Stimulated activated CD8-positive, alpha-beta memory T cell treated with anti-CD3 and anti-CD28 coated beads, Interleukin-4, amount 100 ng/mL, for 4 hours (primary cell): ENCODE measurements around the gene CPNE2.
"Not testable (repeated sequence)": the region's sequence is repeated elsewhere in the genome, so short reads cannot be mapped to it uniquely, and the experiment has no call there.

ENCODE experiments used
- DNase-seq, 2 donors: peaks; one replicate each; pipeline ENCODE4 v3.0.0-alpha.2; 2020; ENCODE audit warnings: low read depth in 2 of 2, low spot score in 1 of 2

The CPNE2 gene

DNA sequence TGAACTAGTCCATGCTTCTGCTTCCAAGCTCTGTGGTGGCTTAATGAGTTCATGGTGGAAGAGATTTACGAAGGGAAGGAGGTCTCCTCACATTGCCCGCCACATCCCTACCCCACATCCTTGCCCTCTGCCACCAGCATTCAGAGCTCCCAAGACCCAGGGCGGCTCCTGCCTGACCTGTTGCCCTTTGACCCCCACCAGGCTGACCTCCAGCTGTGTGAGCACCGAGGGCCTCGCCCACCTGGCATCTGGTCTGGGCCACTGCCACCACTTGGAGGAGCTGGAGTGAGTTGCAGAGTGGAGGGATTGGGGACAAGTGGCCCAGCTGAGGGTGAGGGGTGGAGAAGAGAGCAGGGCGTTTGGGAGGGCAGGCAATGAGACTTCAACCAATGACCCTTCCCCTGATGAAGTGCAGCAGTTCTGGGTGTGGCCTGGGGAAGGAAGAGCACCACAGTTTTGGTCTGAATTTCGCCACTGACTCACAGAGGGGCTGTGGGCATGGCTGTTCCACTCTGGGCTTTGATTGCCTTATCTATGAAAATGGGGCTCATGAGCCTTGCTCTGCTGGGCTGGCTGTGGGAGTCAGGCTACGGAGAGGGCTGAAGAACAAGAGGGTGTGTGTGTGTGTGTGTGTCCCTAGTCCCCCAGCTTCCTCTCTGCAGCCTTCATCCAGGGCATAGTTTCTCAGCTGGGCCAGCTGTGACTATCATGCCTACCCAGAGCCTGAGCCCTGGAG, 22.6 kb upstream of the CPNE2 start:
- no peak for DNase-seq

DNA sequence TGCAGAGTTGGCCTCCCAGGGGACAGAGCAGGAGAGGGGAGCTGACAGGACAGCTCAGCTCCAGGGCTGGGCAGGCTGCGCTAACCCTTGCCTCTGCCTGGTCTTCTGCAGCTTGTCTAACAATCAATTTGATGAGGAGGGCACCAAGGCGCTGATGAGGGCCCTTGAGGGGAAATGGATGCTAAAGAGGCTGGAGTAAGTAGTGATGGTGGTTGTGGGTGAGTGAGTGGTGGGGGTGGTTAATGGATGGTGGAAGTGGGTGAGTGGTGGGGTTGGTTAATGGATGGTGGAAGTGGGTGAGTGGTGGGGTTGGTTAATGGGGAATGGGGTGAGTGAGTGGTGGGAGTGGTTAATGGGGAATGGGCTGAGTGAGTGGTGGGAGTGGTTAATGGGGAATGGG, 22.0 kb upstream of the CPNE2 start:
- no peak for DNase-seq

DNA sequence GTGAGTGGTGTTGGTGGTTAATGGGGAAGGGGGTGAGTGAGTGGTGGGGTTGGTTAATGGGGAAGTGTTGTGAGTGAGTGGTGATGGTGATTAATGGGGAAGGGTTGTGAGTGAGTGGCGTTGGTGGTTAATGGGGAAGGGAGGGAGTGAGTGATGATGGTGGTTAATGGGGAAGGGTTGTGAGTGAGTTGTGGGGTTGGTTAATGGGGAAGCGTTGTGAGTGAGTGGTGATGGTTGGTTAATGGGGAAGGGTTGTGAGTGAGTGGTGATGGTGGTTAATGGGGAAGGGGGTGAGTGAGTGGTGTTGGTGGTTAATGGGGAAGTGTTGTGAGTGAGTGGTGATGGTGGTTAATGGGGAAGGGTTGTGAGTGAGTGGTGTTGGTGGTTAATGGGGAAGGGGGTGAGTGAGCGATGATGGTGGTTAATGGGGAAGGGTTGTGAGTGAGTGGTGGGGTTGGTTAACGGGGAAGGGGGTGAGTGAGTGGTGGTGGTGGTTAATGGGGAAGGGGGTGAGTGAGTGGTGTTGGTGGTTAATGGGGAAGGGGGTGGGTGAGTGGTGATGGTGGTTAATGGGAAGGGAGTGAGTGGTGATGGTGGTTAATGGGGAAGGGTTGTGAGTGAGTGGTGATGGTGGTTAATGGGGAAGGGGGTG, 21.2 kb upstream of the CPNE2 start:
- not testable (repeated sequence) for DNase-seq

DNA sequence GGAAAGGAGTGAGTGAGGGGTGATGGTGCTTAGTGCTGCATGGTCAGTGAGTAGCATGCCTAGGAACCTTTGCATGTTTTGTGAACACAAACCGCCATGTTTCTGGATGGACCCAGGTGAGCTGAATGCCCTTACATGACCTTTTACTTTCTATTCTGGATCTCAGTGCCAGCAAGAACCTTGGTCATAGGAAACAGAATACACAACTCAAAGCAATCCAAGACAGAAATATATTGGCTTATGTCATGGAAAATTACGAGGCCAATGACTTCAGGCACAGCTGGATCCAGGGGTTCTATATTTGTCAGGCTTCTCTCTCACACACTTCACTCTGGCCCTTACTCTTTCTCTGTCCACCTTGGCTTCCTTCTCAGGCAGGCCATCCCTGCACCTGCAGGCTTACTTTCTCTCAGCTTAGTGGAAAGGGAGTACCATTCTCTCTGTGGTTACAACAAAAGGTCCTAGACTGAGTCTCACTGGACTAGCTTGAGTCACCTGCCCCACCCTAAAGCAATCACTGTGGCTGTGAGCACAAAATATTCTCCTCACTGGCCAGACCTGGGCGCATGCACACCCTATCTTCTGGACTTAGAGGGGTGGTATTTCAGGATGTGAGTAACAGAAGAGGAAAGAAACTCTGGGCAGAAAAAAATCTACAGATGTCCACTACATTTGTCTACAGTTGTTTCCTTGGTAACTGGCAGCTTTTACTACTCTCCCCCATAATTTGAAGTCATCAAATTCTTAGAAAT, 20.4 kb upstream of the CPNE2 start:
- no peak for DNase-seq

DNA sequence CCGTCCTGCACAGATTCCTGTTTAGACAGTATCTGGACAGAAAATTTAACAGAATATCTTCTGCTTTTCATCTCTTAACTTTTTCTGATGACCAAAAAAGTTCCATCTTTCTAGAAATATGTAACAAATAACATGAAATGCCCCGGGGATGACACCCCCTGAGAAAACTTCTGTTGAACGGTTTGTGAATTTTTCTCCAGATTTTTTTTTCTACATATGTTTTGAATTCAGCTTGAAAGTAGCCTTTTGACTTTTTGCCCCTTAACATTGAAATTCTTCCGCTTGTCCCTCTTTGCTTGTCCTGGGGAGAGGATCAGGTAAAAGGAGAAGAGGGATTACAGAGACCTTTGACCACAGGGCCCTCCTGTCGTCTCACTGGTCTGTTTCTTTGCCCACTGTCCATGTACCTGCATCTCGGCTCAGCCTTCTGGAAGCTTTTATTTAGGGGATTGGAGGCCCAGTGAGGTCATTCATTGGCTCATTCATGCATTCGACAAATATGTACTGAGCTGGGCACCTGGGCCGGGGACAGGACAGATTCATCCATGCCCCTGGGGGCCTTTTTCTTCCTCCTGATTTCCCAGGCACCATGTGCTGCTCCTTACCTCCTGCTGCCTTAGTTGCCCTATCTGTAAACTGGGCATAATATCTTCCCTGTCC, 19.6 kb upstream of the CPNE2 start:
- no peak for DNase-seq

DNA sequence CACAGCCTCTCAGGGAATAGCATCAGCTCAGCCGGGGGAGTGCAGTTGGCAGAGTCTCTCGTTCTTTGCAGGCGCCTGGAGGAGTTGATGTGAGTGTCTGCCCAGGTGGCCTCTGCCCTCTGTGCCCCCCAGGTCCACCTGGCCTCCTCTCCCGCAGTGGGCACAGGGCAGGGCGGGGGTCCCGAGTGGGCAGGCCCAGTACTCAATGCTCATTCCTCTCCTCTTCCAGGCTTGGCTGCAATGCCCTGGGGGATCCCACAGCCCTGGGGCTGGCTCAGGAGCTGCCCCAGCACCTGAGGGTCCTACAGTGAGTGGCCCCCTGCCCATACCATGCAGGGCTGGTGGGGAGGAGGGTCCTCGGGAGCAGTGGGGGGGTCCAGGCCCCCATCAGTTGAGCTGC, 14.7 kb upstream of the CPNE2 start:
- DNase-seq: no peak

DNA sequence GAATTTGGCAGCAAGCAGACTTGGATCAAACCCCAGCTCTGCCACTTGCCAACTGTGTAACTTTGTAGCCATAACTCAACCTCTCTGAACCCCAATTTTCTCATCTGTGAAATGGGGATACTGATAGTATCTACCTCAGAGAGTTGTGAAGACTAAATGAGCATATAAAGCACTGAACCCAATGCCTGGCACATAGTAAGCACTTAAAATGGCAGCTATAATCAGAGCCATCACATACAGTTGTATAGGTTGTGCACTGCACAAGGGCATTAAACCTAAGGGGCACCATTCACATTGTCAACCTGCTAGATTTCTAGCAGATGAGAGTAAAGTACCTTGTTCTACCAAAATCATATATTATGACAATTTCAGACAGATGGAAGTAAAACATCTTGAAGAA, 10.6 kb upstream of the CPNE2 start:
- no peak for DNase-seq

DNA sequence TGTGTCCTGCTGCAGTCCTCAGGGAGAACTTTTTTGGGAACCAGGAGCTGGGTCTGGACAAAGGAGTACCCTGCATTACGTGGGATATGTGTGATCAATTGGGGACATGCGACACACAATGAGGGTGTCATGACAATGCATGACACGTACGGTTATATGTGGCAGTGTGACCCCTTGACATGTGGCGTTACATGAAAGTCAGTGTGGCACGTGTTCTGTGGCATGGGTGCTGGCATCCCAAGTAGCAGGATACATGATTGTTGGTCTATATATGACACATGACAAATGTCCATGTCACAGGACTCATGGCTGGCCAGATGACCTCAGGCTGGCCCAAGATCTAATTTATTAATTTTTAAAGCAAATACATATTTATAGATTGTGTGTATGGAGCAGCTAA, 9.7 kb upstream of the CPNE2 start:
- no peak for DNase-seq

DNA sequence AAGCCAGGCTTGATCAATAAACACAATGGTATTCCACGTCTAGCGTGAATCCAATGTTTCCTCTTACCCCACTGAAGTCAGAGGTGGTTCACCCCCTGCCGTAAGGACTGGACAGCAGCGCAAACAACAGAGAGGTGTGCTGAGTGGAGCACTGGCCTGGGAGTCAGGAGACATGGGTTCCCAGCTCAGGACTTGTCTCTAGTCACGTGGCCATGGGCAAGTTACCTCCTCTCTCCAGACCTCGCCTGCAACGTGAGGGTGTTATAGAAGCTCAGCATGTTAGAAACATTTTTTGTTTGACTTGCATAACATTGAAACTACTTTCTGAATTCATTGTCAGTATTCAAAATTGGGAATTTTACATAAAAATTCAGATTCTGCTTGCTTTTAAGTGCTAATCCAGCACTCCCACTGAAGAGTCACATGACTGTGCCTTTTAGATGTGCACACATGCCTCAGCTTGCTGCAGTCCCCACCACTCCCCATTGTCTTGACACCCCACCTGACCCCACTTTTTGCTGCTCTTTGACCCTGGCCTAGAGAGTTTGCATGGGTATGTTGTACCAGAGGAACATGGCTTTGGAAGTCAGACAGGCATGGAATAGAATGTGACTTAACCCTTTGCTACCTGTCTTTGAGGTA, 8.8 kb upstream of the CPNE2 start:
- no peak for DNase-seq

DNA sequence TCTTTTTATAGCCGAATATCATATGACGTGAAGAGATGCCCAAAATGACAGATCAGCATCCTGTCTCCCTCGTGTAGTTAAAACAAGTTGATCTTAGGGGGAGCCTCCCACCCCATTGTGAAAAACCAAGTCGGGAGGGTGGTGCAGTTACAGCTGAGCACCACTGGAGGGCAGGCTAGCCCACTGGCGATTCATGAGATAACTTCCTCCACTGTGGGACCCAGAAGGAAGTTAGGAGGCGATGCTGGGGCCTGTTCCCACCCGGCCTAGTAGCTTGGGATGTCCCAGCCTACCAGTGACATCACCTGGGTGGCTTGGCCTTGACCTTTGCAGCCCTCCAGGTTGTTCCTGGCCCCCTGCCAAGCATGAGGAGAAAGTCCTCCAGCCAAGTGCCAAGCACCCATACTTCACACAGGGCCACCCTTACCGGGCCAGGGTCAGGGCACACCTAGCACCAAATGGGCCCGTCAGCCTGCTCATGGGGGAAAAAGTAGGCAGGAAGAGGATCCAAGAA, 8.1 kb upstream of the CPNE2 start:
- peak; percentile 40 to 43 for DNase-seq

DNA sequence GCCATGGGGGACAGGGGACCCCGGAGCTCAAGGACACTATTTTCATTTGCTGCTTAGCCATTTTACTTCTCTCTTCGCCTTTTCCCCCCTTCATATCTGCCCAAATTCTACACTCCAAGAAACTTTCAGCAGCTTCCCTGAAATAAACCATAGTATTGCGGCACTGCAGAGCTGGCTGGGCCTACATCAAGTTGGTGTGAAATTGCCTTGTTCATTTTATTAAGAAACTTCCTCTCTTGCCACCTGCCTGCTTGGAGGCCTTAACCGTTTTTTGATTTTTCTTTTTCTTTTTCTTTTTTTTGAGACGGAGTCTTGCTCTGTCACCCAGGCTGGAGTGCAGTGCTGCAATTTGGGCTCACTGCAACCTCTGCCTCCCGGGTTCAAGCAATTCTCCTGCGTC, 7.4 kb upstream of the CPNE2 start:
- DNase-seq: no peak

DNA sequence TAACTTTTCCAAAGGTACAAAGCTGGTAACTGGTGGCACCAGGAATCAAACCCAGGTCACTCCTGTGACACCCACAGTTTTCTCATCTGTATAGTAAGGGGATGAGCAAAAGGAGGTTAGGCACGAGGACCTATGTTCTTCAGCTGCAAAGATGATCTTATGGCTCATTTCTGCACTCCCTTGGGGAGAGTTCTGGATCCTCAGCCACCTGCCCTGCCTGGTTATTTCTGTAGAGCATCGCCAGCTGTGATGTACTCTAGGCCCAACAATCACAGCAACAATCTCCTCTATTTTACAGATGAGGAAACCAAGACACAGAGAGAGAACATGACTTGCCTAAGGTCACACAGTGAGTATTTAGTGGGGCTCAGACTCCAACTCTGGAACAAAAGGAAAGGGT, 5.4 kb upstream of the CPNE2 start:
- DNase-seq: no peak

DNA sequence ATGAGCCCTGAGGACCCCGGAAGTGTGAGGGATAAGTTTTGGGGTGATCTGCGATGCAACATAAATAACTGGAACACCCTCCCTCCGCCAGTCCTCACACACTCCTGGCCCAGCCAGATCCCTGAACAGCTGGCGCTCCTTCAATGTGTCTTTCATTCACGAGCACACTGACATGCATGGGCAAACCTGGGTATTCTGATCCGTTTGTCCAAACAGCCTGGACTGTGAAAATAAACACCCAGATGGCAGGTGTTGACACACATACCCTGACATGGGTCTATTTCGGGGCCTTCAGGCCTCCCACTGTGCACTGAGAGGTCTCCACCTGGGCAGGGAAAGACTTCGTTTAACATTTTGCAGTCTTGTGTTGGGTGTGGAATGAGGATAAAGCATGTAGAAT, 3.0 kb upstream of the CPNE2 start:
- no peak for DNase-seq

DNA sequence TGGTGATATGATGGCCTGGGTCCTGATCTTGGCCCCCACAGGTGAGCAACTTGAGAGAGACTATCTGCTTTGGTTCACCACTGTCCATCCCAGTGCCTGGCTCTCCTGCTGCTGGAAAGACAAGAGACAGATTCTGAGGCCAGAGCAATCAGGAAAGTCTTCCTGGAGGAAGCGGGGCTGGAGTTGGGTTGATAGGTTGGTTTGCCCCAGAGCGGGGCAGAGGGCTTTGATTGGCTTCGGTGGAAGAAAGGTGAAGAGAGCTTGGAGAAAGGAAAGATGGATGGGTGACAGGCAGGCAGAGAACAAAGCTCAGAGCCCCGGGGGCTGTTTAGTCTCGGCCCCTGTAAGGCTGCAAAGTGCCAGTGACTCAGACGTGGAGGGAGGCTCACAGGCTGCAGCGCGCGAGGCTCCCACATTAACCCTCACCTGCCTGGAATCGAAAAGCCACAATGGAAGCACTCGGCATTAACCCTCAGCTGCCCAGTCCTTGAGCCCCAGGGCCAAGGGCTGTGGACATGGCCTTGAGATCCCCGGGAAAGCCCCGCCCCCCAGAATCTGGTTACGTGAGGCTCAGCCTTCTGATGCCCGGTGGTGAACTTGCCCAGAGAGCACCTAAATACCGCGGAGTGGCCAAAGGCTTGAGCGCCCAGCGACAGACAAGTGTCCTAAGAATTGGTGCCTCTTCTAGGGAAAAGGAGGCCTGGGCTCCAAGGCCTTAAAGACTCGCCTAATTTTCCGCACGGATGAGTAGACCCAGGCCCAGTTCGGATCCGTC, 996 bp upstream of the CPNE2 start:
- no peak for DNase-seq

DNA sequence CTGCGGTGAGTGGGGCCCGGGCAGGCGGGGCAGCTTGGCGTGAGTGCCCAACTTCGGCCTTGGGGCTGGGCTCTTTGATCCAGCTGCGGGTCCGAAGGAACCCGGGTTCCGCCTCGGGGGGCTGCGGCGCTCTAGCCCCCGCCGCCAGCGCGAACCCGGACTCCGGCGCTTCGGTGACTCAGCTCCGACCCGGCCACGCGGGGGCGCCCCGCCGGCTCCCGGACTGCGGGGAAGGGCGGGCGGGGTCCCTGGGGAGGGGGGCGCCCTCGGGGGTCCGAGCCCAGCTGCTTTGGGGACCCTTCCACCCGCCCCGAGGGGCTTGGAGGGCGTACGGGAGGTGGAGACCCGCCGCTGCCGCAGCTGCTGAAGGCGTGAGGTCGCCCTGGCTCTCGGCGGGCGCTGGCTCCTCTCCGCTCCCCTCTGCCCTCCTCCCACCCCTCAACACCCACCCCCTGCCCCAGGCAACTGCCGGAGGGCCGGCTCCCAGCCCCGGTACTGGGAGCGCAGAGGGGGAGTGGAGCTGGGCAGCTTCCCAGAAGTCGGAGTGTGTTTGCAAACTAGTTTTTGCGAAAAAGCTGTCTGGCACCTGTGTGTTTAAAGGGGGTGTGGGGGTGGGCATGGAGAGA, 516 bp downstream of the CPNE2 start:
- DNase-seq: no peak

DNA sequence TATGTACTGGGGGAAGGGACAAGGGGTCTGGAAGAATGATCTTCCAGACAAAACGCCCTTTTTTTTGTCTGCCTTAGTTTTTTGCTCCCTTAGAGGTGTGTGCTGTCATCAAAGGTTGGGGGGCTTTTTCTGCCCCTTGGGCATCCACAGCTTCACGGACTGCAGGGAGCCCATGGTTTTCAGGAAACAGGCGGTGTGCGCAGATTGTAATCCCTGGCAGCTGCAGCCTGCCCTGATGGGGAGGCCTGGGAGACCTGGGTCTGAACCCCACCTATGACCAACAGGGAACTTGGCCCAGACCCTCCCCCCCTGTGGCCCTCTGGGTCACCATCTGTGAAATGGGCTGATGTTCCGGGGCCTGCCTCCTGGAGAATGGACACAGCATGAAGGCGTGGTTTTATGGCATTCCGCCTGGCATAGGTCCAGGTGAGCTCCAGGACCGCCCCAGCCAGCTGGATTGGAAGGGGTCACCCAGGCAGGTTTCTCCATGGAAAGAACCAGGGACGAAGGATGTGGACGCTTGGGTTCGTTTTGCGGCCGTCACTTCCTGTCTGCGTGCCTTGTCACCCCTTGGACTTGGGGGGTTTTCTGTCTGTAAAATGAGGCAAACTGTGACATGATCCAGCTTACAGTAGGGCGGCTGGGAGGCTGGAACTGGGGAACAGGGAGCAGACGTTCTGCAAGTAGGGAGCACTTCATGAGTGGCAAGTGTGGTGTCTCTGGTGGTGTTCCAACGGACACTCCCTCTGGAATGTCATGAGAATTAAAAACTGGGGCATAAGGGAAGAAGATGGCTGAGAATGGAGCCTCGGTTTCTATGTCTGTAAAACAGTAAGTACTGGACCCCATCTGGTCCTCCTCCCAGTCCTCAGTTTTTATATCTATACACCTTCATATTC, 1.5 kb downstream of the CPNE2 start:
- DNase-seq: no peak

DNA sequence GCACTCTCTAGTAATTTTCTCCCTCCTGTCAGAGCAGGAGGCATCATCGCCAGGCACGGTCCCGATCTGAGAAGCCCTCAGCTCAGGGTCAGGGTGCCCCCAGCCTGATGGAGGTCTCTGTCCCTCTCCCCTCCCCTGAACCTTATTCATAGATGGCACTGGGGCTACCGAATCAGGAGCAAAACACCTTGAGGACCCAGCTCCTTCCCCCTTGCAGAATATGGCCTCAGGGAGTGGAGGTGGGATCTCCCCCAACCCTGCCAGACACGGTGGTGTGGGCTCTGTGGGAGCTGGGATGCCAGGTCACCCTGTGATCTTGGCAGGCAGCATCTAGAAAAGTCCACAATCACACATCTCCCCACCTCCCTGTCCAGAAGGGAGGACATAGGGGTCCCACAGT, 2.5 kb downstream of the CPNE2 start:
- DNase-seq: no peak

DNA sequence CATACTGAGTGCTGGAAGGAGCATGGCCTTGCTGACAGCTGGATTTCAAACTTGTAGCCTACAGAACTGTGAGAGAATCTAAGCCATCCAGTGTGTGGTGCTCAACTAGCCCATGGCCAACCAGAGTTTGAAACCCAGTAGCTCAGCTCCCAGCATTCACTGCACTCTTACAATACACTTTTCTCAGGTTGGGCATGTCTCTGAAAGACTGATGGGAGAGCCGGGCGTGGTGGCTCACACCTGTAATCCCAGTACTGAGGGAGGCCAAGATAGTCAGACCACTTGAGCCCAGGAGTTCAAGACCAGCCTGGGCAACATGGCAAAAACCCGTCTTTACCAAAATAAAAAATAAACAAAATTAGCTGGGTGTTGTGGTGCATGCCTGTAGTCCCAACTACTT, 3.8 kb downstream of the CPNE2 start:
- DNase-seq: no peak

DNA sequence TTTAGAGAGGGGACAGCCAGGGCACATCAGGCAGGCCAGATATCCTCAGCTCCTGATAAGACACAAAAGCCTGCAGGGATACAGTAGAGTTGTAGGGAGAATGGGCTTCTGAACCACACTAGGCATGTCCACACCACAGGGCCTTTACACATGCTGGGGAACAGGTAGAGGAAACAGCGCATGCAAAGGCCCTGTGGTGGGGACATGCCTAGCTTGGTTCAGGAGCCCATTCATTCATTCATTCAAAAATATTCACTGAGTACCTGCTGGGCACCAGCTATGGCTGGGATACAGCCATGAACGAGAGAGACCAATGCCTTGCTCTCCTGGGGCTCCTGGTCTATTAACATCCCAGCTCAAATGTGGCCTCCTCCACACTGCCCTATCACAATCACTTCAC, 4.4 kb downstream of the CPNE2 start:
- no peak for DNase-seq
